NCI-H526 treated with DMSO at 0.1 percent for 48 hours (cell line): ENCODE measurements around the gene TMCO4.
"Not testable (repeated sequence)": the region's sequence is repeated elsewhere in the genome, so short reads cannot be mapped to it uniquely, and the experiment has no call there.

Experiments
- DNase-seq: peaks from one replicate; lab custom pipeline; 2025; lab: John Stamatoyannopoulos, UW

The TMCO4 gene

DNA sequence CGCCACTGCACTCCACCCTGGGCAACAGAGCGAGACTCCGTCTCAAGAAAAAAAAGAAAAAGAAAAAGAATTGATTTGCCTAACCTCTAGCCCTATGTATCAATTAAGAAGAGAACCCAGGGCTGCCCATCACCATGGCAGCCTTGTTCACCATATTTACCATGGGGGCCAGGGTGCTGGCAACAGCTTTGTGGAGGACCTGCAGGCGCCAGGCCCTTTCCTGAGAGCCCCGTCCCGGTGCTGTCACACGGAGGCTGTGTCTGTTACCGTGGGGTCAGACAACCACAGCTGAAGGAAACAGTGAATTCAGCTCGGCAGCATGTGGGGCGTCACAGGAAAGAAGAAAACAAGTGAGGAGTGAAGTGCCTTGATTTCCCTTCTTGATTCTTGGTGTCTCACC lies 162.1 kb downstream of the TMCO4 start:
- no peak for DNase-seq

DNA sequence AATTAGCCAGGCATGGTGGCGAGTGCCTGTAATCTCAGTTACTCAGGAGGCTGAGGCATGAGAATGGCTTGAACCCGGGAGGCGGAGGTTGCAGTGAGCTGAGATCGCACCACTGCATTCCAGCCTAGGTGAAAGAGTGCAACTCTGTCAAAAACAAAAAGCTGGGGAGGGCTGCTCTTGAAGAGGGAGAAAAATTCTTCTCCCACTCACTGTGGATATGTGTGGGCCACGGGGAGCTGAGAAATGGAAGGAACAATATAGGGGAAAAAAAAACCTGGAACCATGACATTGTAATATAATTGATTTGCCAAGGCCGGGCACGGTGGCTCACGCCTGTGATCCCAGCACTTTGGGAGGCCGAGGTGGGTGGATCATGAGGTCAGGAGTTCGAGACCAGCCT lies 163.0 kb downstream of the TMCO4 start:
- DNase-seq = not testable (repeated sequence)

DNA sequence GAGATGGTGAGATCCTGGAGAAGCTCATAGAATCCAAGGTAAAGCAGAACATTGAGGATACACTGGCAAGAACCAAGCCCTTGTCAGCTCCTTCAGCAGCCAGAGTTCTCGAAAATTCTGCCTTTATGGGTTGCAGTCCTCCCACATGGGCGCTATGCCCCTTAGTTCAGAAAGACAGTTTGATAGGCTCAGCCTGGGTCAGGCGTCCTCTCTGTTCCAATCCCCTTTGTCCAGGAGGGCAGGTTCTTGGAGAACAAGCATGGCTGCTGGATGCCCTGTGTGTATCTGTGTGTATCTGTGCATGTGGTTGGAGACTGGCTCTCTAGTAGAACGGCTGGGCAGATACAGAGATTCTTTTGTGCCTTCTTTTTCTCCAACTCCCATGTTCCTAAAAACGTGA lies 163.7 kb downstream of the TMCO4 start:
- no peak for DNase-seq

DNA sequence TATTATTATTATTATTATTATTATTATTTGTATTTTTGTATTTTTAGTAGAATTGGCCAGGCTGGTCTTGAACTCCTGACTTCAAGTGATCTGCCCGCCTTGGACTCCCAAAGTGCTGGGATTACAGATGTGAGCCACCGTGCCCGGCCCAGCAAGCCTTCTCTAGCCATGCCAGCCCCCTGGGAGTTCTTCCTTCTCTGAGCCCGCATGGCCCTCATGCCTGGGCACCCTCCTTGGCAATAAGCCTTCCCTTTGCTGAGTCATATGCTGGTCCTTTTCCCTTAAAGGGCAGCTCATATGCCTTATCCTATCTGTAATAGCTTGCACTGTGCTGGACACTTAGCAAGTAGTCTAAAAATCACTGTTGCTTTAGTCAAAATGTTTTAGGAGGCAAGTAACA lies 164.1 kb downstream of the TMCO4 start:
- no peak for DNase-seq

DNA sequence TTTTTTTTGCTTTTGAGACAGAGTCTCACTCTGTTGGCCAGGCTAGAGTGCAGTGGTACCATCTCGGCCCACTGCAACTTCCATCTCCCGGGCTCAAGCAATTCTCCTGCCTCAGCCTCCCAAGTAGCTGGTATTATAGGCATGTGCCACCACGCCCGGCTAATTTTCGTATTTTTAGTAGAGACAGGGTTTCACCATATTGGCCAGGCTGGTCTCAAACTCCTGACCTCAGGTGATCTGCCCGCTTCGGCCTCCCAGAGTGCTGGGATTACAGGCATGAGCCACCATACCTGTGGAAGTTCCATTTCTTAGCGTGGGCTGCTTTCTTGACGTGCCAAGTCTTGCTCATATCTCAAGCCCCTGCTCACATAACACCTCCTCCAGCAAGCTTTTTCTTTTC lies 164.7 kb downstream of the TMCO4 start:
- DNase-seq = not testable (repeated sequence)

DNA sequence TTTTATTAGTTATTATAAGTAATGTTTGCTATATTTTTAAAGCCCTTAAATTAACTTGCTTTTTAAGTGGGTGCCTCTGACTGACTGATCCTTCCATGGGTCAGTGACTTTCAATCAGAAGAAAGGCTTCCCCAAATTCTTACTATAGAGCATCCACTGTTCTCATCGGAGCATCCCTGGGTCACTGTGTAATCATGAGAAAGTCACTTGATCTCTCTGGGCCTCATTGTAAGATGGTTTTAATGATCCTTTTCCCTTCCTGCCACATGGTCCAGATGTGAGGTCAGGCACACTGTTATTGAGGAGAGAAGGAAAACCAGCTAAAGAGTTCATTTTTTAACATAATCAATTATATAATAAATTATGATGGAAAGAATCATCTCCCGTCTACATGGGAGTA lies 166.6 kb downstream of the TMCO4 start:
- DNase-seq = no peak
